GM23338 (cell line): Measurements from ENCODE around the gene IPCEF1. TPM values are rescaled to one million over a fixed set of nuclear protein-coding genes. Genes with fewer than 3 reads are reported as not detected.

Experiments used
- ATAC-seq: fragments of 200-7000 bp; cut with Tn5 transposase; 3 replicates; pipeline ENCODE4 v1.9.1; 2020
- DNase-seq: peaks from one replicate; pipeline ENCODE4 v3.0.0-alpha.2; 2015; ENCODE audit warnings: low spot score
- H2AFZ ChIP-seq: fragments of 200-600 bp; sonication (generic); 2 replicates; pipeline ENCODE4 v1.8.0; 2016; ENCODE audit warnings: antibody characterized with exemption, mild to moderate bottlenecking, moderate library complexity
- H3F3A ChIP-seq: fragments of 200-600 bp; sonication (generic); replicated peaks from 2 replicates; pipeline ENCODE4 v1.8.0; 2017; ENCODE audit warnings: antibody characterized with exemption, mixed run types, low read depth
- H3K27ac ChIP-seq: fragments of 200-600 bp; sonication (generic); 2 replicates; pipeline ENCODE4 v1.6.1; 2016; ENCODE audit warnings: low read depth
- H3K27me3 ChIP-seq: fragments of 200-600 bp; sonication (generic); 2 replicates; pipeline ENCODE4 v1.8.0; 2016; ENCODE audit warnings: mild to moderate bottlenecking, mixed run types, moderate library complexity; ENCODE audit not compliant: insufficient read depth
- H3K36me3 ChIP-seq: fragments of 200-600 bp; sonication (generic); 2 replicates; pipeline ENCODE4 v1.8.0; 2016; ENCODE audit warnings: mild to moderate bottlenecking; ENCODE audit not compliant: insufficient read depth
- H3K4me1 ChIP-seq: fragments of 200-600 bp; sonication (generic); 2 replicates; pipeline ENCODE4 v1.8.0; 2016; ENCODE audit warnings: mild to moderate bottlenecking, moderate library complexity; ENCODE audit not compliant: insufficient read depth
- H3K4me2 ChIP-seq: fragments of 200-600 bp; sonication (generic); 2 replicates; pipeline ENCODE4 v1.7.1; 2017; ENCODE audit warnings: mixed run types
- H3K4me3 ChIP-seq: fragments of 200-600 bp; sonication (generic); 2 replicates; pipeline ENCODE4 v1.6.1; 2016; ENCODE audit warnings: mixed run types
- H3K79me2 ChIP-seq: fragments of 200-600 bp; sonication (generic); replicated peaks from 2 replicates; pipeline ENCODE4 v1.8.0; 2017; ENCODE audit warnings: mild to moderate bottlenecking; ENCODE audit not compliant: insufficient read depth
- H3K9me2 ChIP-seq: fragments of 200-600 bp; sonication (generic); 2 replicates; pipeline ENCODE4 v1.8.0; 2017; ENCODE audit not compliant: insufficient read depth
- H4K20me1 ChIP-seq: fragments of 200-600 bp; sonication (generic); replicated peaks from 2 replicates; pipeline ENCODE4 v1.8.0; 2017; ENCODE audit warnings: mild to moderate bottlenecking; ENCODE audit not compliant: insufficient read depth
- H3K27ac Mint-ChIP-seq: 2 replicates; pipeline ENCODE4 v1.8.0; 2020; ENCODE audit warnings: inconsistent platforms, mild to moderate bottlenecking, moderate library complexity, mixed read lengths
- H3K27me3 Mint-ChIP-seq: 3 replicates; pipeline ENCODE4 v1.8.0; 2022; ENCODE audit warnings: low read depth, mild to moderate bottlenecking, moderate library complexity, mixed read lengths, inconsistent platforms; ENCODE audit not compliant: insufficient read depth, poor library complexity
- H3K36me3 Mint-ChIP-seq: 3 replicates; pipeline ENCODE4 v1.8.0; 2021; ENCODE audit warnings: low read depth, mild to moderate bottlenecking, inconsistent platforms, moderate library complexity, mixed read lengths
- H3K4me1 Mint-ChIP-seq: 3 replicates; pipeline ENCODE4 v1.8.0; 2020; ENCODE audit warnings: mild to moderate bottlenecking, inconsistent platforms, mixed read lengths
- H3K4me3 Mint-ChIP-seq: 3 replicates; pipeline ENCODE4 v1.8.0; 2021; ENCODE audit warnings: moderate library complexity, mild to moderate bottlenecking, inconsistent platforms, mixed read lengths
- H3K9me3 Mint-ChIP-seq: 3 replicates; pipeline ENCODE4 v1.8.0; 2020; ENCODE audit warnings: moderate library complexity, mild to moderate bottlenecking, inconsistent platforms, mixed read lengths
- CREB1 ChIP-seq: fragments of 250-450 bp; sonication (Bioruptor Pico); IDR thresholded peaks from 2 replicates; pipeline ENCODE4 v1.5.0; 2020; ENCODE audit warnings: low read depth, mild to moderate bottlenecking, moderate library complexity
- POLR2AphosphoS5 ChIP-seq: IDR thresholded peaks from 2 replicates; pipeline ENCODE4 v1.6.1; 2016; ENCODE audit warnings: antibody characterized with exemption, low read depth
- STAT1 ChIP-seq: IDR thresholded peaks from one replicate; pipeline ENCODE4 v1.6.1; 2016; ENCODE audit warnings: antibody characterized with exemption; ENCODE audit not compliant: unreplicated experiment
- ZNF114 ChIP-seq: fragments of 250-450 bp; sonication (Bioruptor Pico); IDR thresholded peaks from 2 replicates; pipeline ENCODE4 v1.5.0; 2020; ENCODE audit warnings: mild to moderate bottlenecking, moderate library complexity
- polyA plus RNA-seq: library from polyadenylated mRNA; unstranded; fragments of >200 nt; fragmentation: Nextera tagmentation; extraction: Ambion mirVana; gene quantifications from 2 replicates; pipeline ENCODE4 v1.2.1, GENCODE V29; 2016
- total RNA-seq: library from RNA; depleted of rRNA; stranded (reverse); fragments of >200 nt; shearing (Covaris generic); gene quantifications from 2 replicates; pipeline ENCODE4 v1.2.3, GENCODE V29; 2014
- TF ChIP-seq, protein P1 (sequence below): fragments of 250-450 bp; sonication (Bioruptor Pico); IDR thresholded peaks from 2 replicates; pipeline ENCODE4 v1.5.0; 2020; ENCODE audit warnings: mild to moderate bottlenecking, moderate library complexity
- TF ChIP-seq, protein P2 (sequence below): IDR thresholded peaks from one replicate; pipeline ENCODE4 v1.6.1; 2018; ENCODE audit warnings: antibody characterized with exemption; ENCODE audit not compliant: unreplicated experiment

Gene IPCEF1
- total and polyA plus RNA-seq, 2 experiments from 2014 or later: 0.15 to 1.8 TPM

DNA sequence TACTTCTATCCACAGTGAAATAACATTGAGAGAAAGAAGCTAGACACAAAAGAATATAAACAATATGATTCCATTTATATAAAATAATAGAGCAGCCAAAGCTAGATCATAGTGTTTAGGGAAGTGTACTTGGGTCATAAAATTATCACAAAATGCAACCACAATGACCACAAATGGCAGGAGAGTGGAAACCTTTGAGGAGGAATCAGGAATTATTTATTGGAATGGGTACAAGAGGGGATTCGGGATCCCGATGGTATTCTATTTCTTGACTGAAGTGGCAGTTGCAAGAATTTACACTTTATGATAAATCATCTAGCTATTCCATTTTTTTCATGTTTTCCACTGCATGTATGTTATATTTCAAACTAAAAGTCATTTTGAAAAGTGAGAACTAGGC, 76.1 kb downstream of the IPCEF1 start:
- Histone ChIP-seq H3K27me3 (no peaks in the 10 kb centered on the region), H4K20me1 (no peaks in the 10 kb centered on the region), H3K9me2 (no peaks in the 10 kb centered on the region), H3F3A (no peaks in the 10 kb centered on the region), H3K36me3 (no peaks in the 10 kb centered on the region), H3K4me2 (no peak overlapping the region), H2AFZ (no peak overlapping the region), H3K4me1 (no peaks in the 10 kb centered on the region), H3K79me2 (no peaks in the 10 kb centered on the region), H3K4me3 (no peak overlapping the region), H3K27ac (no peak overlapping the region)
- DNase-seq (no peak), ATAC-seq (no peak)
- H3K9me3 Mint-ChIP-seq: peaks cover 3% of the 10 kb centered on the region; the same call in 2 of the 3 replicates
- no peaks in the 10 kb centered on the region for H3K27me3 Mint-ChIP-seq
- no peaks in the 10 kb centered on the region for H3K36me3 Mint-ChIP-seq
- TF ChIP-seq, protein P1, sequence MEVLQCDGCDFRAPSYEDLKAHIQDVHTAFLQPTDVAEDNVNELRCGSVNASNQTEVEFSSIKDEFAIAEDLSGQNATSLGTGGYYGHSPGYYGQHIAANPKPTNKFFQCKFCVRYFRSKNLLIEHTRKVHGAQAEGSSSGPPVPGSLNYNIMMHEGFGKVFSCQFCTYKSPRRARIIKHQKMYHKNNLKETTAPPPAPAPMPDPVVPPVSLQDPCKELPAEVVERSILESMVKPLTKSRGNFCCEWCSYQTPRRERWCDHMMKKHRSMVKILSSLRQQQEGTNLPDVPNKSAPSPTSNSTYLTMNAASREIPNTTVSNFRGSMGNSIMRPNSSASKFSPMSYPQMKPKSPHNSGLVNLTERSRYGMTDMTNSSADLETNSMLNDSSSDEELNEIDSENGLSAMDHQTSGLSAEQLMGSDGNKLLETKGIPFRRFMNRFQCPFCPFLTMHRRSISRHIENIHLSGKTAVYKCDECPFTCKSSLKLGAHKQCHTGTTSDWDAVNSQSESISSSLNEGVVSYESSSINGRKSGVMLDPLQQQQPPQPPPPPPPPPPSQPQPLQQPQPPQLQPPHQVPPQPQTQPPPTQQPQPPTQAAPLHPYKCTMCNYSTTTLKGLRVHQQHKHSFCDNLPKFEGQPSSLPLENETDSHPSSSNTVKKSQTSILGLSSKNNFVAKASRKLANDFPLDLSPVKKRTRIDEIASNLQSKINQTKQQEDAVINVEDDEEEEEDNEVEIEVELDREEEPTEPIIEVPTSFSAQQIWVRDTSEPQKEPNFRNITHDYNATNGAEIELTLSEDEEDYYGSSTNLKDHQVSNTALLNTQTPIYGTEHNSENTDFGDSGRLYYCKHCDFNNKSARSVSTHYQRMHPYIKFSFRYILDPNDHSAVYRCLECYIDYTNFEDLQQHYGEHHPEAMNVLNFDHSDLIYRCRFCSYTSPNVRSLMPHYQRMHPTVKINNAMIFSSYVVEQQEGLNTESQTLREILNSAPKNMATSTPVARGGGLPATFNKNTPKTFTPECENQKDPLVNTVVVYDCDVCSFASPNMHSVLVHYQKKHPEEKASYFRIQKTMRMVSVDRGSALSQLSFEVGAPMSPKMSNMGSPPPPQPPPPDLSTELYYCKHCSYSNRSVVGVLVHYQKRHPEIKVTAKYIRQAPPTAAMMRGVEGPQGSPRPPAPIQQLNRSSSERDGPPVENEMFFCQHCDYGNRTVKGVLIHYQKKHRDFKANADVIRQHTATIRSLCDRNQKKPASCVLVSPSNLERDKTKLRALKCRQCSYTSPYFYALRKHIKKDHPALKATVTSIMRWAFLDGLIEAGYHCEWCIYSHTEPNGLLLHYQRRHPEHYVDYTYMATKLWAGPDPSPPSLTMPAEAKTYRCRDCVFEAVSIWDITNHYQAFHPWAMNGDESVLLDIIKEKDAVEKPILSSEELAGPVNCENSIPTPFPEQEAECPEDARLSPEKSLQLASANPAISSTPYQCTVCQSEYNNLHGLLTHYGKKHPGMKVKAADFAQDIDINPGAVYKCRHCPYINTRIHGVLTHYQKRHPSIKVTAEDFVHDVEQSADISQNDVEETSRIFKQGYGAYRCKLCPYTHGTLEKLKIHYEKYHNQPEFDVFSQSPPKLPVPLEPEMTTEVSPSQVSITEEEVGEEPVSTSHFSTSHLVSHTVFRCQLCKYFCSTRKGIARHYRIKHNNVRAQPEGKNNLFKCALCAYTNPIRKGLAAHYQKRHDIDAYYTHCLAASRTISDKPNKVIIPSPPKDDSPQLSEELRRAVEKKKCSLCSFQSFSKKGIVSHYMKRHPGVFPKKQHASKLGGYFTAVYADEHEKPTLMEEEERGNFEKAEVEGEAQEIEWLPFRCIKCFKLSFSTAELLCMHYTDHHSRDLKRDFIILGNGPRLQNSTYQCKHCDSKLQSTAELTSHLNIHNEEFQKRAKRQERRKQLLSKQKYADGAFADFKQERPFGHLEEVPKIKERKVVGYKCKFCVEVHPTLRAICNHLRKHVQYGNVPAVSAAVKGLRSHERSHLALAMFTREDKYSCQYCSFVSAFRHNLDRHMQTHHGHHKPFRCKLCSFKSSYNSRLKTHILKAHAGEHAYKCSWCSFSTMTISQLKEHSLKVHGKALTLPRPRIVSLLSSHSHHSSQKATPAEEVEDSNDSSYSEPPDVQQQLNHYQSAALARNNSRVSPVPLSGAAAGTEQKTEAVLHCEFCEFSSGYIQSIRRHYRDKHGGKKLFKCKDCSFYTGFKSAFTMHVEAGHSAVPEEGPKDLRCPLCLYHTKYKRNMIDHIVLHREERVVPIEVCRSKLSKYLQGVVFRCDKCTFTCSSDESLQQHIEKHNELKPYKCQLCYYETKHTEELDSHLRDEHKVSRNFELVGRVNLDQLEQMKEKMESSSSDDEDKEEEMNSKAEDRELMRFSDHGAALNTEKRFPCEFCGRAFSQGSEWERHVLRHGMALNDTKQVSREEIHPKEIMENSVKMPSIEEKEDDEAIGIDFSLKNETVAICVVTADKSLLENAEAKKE (CRISPR knock-in tag): no peak
- TF ChIP-seq ZNF114 (CRISPR knock-in tag): no peak
- TF ChIP-seq CREB1 (CRISPR knock-in tag): no peak
- no peak for TF ChIP-seq STAT1
- no peak for TF ChIP-seq POLR2AphosphoS5
- TF ChIP-seq, protein P2, sequence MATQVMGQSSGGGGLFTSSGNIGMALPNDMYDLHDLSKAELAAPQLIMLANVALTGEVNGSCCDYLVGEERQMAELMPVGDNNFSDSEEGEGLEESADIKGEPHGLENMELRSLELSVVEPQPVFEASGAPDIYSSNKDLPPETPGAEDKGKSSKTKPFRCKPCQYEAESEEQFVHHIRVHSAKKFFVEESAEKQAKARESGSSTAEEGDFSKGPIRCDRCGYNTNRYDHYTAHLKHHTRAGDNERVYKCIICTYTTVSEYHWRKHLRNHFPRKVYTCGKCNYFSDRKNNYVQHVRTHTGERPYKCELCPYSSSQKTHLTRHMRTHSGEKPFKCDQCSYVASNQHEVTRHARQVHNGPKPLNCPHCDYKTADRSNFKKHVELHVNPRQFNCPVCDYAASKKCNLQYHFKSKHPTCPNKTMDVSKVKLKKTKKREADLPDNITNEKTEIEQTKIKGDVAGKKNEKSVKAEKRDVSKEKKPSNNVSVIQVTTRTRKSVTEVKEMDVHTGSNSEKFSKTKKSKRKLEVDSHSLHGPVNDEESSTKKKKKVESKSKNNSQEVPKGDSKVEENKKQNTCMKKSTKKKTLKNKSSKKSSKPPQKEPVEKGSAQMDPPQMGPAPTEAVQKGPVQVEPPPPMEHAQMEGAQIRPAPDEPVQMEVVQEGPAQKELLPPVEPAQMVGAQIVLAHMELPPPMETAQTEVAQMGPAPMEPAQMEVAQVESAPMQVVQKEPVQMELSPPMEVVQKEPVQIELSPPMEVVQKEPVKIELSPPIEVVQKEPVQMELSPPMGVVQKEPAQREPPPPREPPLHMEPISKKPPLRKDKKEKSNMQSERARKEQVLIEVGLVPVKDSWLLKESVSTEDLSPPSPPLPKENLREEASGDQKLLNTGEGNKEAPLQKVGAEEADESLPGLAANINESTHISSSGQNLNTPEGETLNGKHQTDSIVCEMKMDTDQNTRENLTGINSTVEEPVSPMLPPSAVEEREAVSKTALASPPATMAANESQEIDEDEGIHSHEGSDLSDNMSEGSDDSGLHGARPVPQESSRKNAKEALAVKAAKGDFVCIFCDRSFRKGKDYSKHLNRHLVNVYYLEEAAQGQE: no peak
- peaks cover 3% of the 10 kb centered on the region; the same call in 2 of the 3 replicates for H3K4me1 Mint-ChIP-seq
- no peak overlapping the region for H3K27ac Mint-ChIP-seq
- no peak overlapping the region for H3K4me3 Mint-ChIP-seq
